ENCODE results near the gene APC2. TPM values are rescaled to one million over a fixed set of nuclear protein-coding genes. Genes with fewer than 3 reads are reported as not detected.

APC2 gene
- total and polyA plus RNA-seq, 4 donors: under 0.01 to 0.06 (median 0.03) TPM

DNA sequence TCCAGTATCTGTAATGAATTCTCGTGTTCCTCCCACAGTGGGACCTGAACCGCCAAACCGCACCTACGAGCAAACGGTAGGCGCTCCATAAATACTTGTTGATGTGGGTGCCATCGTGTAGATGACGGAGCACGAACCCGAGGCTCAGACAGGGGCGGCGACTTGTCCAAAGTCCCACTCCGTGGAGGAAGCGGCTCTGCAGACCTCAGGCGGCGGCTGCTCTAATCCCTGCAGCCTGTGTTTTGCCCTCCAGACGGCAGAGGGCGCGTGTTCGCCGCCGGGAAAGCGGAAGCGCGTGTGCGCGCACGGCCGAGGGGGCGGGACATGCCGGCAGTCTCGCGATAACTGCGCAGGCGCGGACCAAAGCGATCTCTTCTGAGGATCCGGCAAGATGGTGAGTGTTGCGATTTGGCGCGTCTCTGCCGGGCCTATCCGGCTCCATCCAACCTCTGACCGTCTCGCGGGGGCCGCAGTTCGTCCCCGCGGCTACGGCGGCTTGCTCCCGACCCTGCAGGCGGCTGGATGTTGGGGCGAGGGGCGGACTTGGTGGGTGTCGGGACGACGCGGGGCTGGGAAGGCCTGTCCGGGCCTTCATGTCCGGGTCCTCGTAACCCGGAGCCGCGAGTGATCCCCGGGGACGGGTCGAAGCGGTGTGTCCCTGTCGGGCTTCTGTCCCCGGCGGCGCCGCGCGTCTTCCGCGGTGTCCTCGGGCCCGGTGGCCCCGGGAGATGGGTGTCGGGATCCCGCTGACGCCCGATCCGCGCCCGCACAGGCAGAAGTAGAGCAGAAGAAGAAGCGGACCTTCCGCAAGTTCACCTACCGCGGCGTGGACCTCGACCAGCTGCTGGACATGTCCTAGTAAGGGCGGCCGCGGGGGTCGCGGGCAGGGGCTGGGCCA, 11.6 kb upstream of the APC2 start, which contains the start of gene RPS15:
Gene RPS15 (plus strand): TSS at position 362 of the 898 bp plus-strand sequence. CDS start 30 bp downstream, at position 392.
- WGBS: under 1% methylated on average over 100 of the region's 100 CpGs
- H3K27ac ChIP-seq (ENCODE audit: low read depth in 1 of 2, low read length in 2 of 2): peak within 1 kb of the TSS; percentile 57 to 88
- peak within 1 kb of the TSS; percentile 87 to 91 for H3K9ac ChIP-seq (ENCODE audit: low read depth in 1 of 2, low read length in 2 of 2)
- TF ChIP-seq YY1 (IDR thresholded peaks at IDR 0.05): peak; percentile 96
- TF ChIP-seq FOXA2 (IDR thresholded peaks at IDR 0.05): no peak
- TF ChIP-seq, protein P1, sequence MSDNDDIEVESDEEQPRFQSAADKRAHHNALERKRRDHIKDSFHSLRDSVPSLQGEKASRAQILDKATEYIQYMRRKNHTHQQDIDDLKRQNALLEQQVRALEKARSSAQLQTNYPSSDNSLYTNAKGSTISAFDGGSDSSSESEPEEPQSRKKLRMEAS (IDR thresholded peaks at IDR 0.05): peak; percentile 63
- TF ChIP-seq, protein P2, sequence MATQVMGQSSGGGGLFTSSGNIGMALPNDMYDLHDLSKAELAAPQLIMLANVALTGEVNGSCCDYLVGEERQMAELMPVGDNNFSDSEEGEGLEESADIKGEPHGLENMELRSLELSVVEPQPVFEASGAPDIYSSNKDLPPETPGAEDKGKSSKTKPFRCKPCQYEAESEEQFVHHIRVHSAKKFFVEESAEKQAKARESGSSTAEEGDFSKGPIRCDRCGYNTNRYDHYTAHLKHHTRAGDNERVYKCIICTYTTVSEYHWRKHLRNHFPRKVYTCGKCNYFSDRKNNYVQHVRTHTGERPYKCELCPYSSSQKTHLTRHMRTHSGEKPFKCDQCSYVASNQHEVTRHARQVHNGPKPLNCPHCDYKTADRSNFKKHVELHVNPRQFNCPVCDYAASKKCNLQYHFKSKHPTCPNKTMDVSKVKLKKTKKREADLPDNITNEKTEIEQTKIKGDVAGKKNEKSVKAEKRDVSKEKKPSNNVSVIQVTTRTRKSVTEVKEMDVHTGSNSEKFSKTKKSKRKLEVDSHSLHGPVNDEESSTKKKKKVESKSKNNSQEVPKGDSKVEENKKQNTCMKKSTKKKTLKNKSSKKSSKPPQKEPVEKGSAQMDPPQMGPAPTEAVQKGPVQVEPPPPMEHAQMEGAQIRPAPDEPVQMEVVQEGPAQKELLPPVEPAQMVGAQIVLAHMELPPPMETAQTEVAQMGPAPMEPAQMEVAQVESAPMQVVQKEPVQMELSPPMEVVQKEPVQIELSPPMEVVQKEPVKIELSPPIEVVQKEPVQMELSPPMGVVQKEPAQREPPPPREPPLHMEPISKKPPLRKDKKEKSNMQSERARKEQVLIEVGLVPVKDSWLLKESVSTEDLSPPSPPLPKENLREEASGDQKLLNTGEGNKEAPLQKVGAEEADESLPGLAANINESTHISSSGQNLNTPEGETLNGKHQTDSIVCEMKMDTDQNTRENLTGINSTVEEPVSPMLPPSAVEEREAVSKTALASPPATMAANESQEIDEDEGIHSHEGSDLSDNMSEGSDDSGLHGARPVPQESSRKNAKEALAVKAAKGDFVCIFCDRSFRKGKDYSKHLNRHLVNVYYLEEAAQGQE (IDR thresholded peaks at IDR 0.05): peak; percentile 91
- TF ChIP-seq, protein P3, sequence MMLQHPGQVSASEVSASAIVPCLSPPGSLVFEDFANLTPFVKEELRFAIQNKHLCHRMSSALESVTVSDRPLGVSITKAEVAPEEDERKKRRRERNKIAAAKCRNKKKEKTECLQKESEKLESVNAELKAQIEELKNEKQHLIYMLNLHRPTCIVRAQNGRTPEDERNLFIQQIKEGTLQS (IDR thresholded peaks at IDR 0.05): no peak
- peak; percentile 13 for TF ChIP-seq NR2F2 (IDR thresholded peaks at IDR 0.05)
- peak in 1 of 2 donors; percentile 75 for TF ChIP-seq RXRA (IDR thresholded peaks at IDR 0.05)
- TF ChIP-seq GABPA (IDR thresholded peaks at IDR 0.05 in 1 of 2, conservative IDR thresholded peaks at IDR 0.05 in 1 of 2): peak in 1 of 2 donors; percentile 93
- peak; percentile 61 for TF ChIP-seq HNF4G (IDR thresholded peaks at IDR 0.05)
- TF ChIP-seq RAD21 (IDR thresholded peaks at IDR 0.05): peak; percentile 66 to 82
- TF ChIP-seq JUND (IDR thresholded peaks at IDR 0.05): no peak
- peak; percentile 74 to 83 for TF ChIP-seq HNF4A (conservative IDR thresholded peaks at IDR 0.05)
- TF ChIP-seq SP1 (IDR thresholded peaks at IDR 0.05): peak; percentile 85
- peak; percentile 89 for TF ChIP-seq TAF1 (conservative IDR thresholded peaks at IDR 0.05)
- TF ChIP-seq, protein P4, sequence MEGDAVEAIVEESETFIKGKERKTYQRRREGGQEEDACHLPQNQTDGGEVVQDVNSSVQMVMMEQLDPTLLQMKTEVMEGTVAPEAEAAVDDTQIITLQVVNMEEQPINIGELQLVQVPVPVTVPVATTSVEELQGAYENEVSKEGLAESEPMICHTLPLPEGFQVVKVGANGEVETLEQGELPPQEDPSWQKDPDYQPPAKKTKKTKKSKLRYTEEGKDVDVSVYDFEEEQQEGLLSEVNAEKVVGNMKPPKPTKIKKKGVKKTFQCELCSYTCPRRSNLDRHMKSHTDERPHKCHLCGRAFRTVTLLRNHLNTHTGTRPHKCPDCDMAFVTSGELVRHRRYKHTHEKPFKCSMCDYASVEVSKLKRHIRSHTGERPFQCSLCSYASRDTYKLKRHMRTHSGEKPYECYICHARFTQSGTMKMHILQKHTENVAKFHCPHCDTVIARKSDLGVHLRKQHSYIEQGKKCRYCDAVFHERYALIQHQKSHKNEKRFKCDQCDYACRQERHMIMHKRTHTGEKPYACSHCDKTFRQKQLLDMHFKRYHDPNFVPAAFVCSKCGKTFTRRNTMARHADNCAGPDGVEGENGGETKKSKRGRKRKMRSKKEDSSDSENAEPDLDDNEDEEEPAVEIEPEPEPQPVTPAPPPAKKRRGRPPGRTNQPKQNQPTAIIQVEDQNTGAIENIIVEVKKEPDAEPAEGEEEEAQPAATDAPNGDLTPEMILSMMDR (IDR thresholded peaks at IDR 0.05; ENCODE audit: low read depth, low read length, missing input control): peak; percentile 92
- TF ChIP-seq, protein P5, sequence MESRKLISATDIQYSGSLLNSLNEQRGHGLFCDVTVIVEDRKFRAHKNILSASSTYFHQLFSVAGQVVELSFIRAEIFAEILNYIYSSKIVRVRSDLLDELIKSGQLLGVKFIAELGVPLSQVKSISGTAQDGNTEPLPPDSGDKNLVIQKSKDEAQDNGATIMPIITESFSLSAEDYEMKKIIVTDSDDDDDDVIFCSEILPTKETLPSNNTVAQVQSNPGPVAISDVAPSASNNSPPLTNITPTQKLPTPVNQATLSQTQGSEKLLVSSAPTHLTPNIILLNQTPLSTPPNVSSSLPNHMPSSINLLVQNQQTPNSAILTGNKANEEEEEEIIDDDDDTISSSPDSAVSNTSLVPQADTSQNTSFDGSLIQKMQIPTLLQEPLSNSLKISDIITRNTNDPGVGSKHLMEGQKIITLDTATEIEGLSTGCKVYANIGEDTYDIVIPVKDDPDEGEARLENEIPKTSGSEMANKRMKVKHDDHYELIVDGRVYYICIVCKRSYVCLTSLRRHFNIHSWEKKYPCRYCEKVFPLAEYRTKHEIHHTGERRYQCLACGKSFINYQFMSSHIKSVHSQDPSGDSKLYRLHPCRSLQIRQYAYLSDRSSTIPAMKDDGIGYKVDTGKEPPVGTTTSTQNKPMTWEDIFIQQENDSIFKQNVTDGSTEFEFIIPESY (IDR thresholded peaks at IDR 0.05): peak; percentile 99
- peak; percentile 47 to 71 for TF ChIP-seq EGR1 (IDR thresholded peaks at IDR 0.05; ENCODE audit: low read depth in 2 of 2)
- peak; percentile 35 for TF ChIP-seq FOXA1 (IDR thresholded peaks at IDR 0.05)
- DNase-seq (ENCODE audit: low spot score): peak; percentile 96
- peak within 1 kb of the TSS; percentile 60 to 96 (median 86) for H3K4me3 ChIP-seq (ENCODE audit: low read depth in 1 of 3, low read length in 3 of 3)
- peaks cover 7 to 18% (median 12%) of the 10 kb centered on the region in 4 donors for H3K4me1 ChIP-seq (ENCODE audit: control insufficient read depth in 4 of 4, insufficient read depth in 4 of 4, low read length in 3 of 4)
- peaks cover 11 to 42% (median 21%) of the 10 kb centered on the region in 4 donors for H3K36me3 ChIP-seq (ENCODE audit: control insufficient read depth in 4 of 4, insufficient read depth in 3 of 4, low read depth in 1 of 4, low read length in 3 of 4)
- no peaks in the 10 kb centered on the region for H3K27me3 ChIP-seq (ENCODE audit: control insufficient read depth in 4 of 4, insufficient read depth in 4 of 4, low read length in 3 of 4)
- H3K9me3 ChIP-seq (ENCODE audit: control insufficient read depth in 4 of 4, low read length in 3 of 4): no peaks in the 10 kb centered on the region
